KMS-11 (cell line): ENCODE measurements around the gene SAPCD2.

Source experiments
- H2AFZ ChIP-seq: fragments of 200-600 bp; sonication (generic); 2 replicates; pipeline ENCODE4 v1.6.1; 2016; ENCODE audit warnings: antibody characterized with exemption, mixed run types, low read depth
- H3K27ac ChIP-seq: fragments of 200-600 bp; sonication (generic); 2 replicates; pipeline ENCODE4 v1.6.1; 2016; ENCODE audit warnings: mild to moderate bottlenecking, mixed run types
- H3K27me3 ChIP-seq: fragments of 200-600 bp; sonication (generic); 2 replicates; pipeline ENCODE4 v1.6.1; 2017; ENCODE audit warnings: mild to moderate bottlenecking, low read depth, mixed run types, moderate library complexity; ENCODE audit not compliant: insufficient read depth
- H3K36me3 ChIP-seq: fragments of 200-600 bp; sonication (generic); 2 replicates; pipeline ENCODE4 v1.6.1; 2017; ENCODE audit warnings: mild to moderate bottlenecking, mixed run types; ENCODE audit not compliant: insufficient read depth
- H3K4me1 ChIP-seq: fragments of 200-600 bp; sonication (generic); 2 replicates; pipeline ENCODE4 v1.6.1; 2016; ENCODE audit warnings: mild to moderate bottlenecking, low read depth, mixed run types; ENCODE audit not compliant: poor library complexity, severe bottlenecking
- H3K4me2 ChIP-seq: fragments of 200-600 bp; sonication (generic); 2 replicates; pipeline ENCODE4 v1.7.0; 2016; ENCODE audit warnings: mild to moderate bottlenecking, mixed run types
- H3K4me3 ChIP-seq: fragments of 200-600 bp; sonication (generic); IDR thresholded peaks from 2 replicates; pipeline ENCODE4 v1.6.1; 2017; ENCODE audit warnings: low read depth, low read length, mixed read lengths; ENCODE audit not compliant: insufficient read depth
- H3K79me2 ChIP-seq: fragments of 200-600 bp; sonication (generic); 2 replicates; pipeline ENCODE4 v1.6.1; 2016; ENCODE audit warnings: low read depth, mixed run types; ENCODE audit not compliant: insufficient read depth
- H3K9ac ChIP-seq: fragments of 200-600 bp; sonication (generic); 2 replicates; pipeline ENCODE4 v1.6.1; 2016; ENCODE audit warnings: mild to moderate bottlenecking, mixed run types
- H4K20me1 ChIP-seq: fragments of 200-600 bp; sonication (generic); 2 replicates; pipeline ENCODE4 v1.6.1; 2016; ENCODE audit warnings: mild to moderate bottlenecking, mixed run types; ENCODE audit not compliant: insufficient read depth
- CTCF ChIP-seq: fragments of 200-600 bp; sonication (generic); conservative IDR thresholded peaks from 2 replicates; pipeline ENCODE4 v1.6.1; 2017; ENCODE audit warnings: low read depth, mild to moderate bottlenecking, antibody characterized with exemption, low read length, moderate library complexity, mixed read lengths

The SAPCD2 gene

GRCh38 chr9:137110911-137111787 is 40.8 kb upstream of the SAPCD2 start:
- Histone ChIP-seq H2AFZ (no peak overlapping the region), H3K79me2 (no peaks in the 10 kb centered on the region), H3K4me2 (no peak overlapping the region), H3K27me3 (peaks cover 11% of the 10 kb centered on the region; the same call in 1 of the 2 replicates), H4K20me1 (no peaks in the 10 kb centered on the region), H3K36me3 (no peaks in the 10 kb centered on the region), H3K4me3 (no peak overlapping the region), H3K9ac (no peak overlapping the region), H3K27ac (no peak overlapping the region), H3K4me1 (no peaks in the 10 kb centered on the region)
- no peak for TF ChIP-seq CTCF

- 0 out of 2 replicates have a peak, but pooled peaks cover 5% of the 10 kb centered on the region for H3K27me3 ChIP-seq
- no peak overlapping the region for H3K27ac ChIP-seq
- H3K9ac ChIP-seq, result no peak overlapping the region
- no peaks in the 10 kb centered on the region for H3K79me2 ChIP-seq
- no peaks in the 10 kb centered on the region for H4K20me1 ChIP-seq
- no peaks in the 10 kb centered on the region for H3K36me3 ChIP-seq
- H3K4me3 ChIP-seq, result no peak overlapping the region
- H2AFZ ChIP-seq, result no peak overlapping the region
- H3K4me2 ChIP-seq, result no peak overlapping the region
- H3K4me1 ChIP-seq, result no peaks in the 10 kb centered on the region
- no peak for TF ChIP-seq CTCF
Measured at GRCh38 chr9:137110147-137110910, 40.0 kb upstream of the SAPCD2 start.

- Histone ChIP-seq H3K9ac (no peak overlapping the region), H3K36me3 (no peaks in the 10 kb centered on the region), H3K27ac (no peak overlapping the region), H3K27me3 (no peaks in the 10 kb centered on the region), H3K4me3 (no peak overlapping the region), H3K79me2 (no peaks in the 10 kb centered on the region), H2AFZ (no peak overlapping the region), H3K4me2 (no peak overlapping the region), H4K20me1 (no peaks in the 10 kb centered on the region), H3K4me1 (no peaks in the 10 kb centered on the region)
- TF ChIP-seq CTCF, result no peak
Measured at GRCh38 chr9:137109250-137110146, 39.1 kb upstream of the SAPCD2 start.

GRCh38 chr9:137108608-137109249 is 38.4 kb upstream of the SAPCD2 start:
- no peak overlapping the region for H3K9ac ChIP-seq
- no peak overlapping the region for H3K27ac ChIP-seq
- H3K4me2 ChIP-seq, result no peak overlapping the region
- H3K4me1 ChIP-seq, result no peaks in the 10 kb centered on the region
- no peak for TF ChIP-seq CTCF
- no peak overlapping the region for H2AFZ ChIP-seq
- no peak overlapping the region for H3K4me3 ChIP-seq
- no peaks in the 10 kb centered on the region for H3K36me3 ChIP-seq
- H3K27me3 ChIP-seq, result no peaks in the 10 kb centered on the region
- H4K20me1 ChIP-seq, result no peaks in the 10 kb centered on the region
- no peaks in the 10 kb centered on the region for H3K79me2 ChIP-seq
